WTC11 (cell line): ENCODE results near the gene ZNF217. TPM values are rescaled to one million over a fixed set of nuclear protein-coding genes. Genes with fewer than 3 reads are reported as not detected.
"Not testable (repeated sequence)": the region's sequence is repeated elsewhere in the genome, so short reads cannot be mapped to it uniquely, and the experiment has no call there.

Experiments used
- ATAC-seq: fragments of 200-7000 bp; cut with Tn5 transposase; 2 replicates; pipeline ENCODE4 v1.10.0; 2021; ENCODE audit warnings: mild to moderate bottlenecking, moderate library complexity
- CTCF ChIA-PET: fragments of 300-600 bp; sonication (Branson Sonifier 250); formaldehyde crosslinking; loops from one replicate; lab custom pipeline; 2021; ENCODE audit warnings: antibody characterized with exemption; lab: Charles Lee
- POLR2A ChIA-PET: fragments of 350-600 bp; sonication (Branson Sonifier 250); formaldehyde crosslinking; loops from one replicate; lab custom pipeline; 2021; ENCODE audit warnings: antibody characterized with exemption; lab: Charles Lee
- DNase-seq: peaks from one replicate; pipeline ENCODE4 v3.0.0; 2021; ENCODE audit warnings: low spot score
- H3K27ac Mint-ChIP-seq: 2 replicates; pipeline ENCODE4 v1.8.0; 2021; ENCODE audit warnings: mixed read lengths
- H3K27me3 Mint-ChIP-seq: 2 replicates; pipeline ENCODE4 v1.8.0; 2021; ENCODE audit warnings: low read depth, mild to moderate bottlenecking, moderate library complexity, mixed read lengths
- H3K36me3 Mint-ChIP-seq: 2 replicates; pipeline ENCODE4 v1.8.0; 2021; ENCODE audit warnings: mixed read lengths
- H3K4me1 Mint-ChIP-seq: 2 replicates; pipeline ENCODE4 v1.8.0; 2022; ENCODE audit warnings: mixed read lengths
- H3K4me3 Mint-ChIP-seq: 2 replicates; pipeline ENCODE4 v1.8.0; 2021; ENCODE audit warnings: mild to moderate bottlenecking, moderate library complexity, mixed read lengths
- H3K9me3 Mint-ChIP-seq: 2 replicates; pipeline ENCODE4 v1.8.0; 2021; ENCODE audit warnings: mixed read lengths
- CREB1 ChIP-seq: sonication (generic); formaldehyde crosslinking; IDR thresholded peaks from 2 replicates; pipeline ENCODE4 v1.8.0; 2023; ENCODE audit warnings: mild to moderate bottlenecking, missing genetic modification reagents
- CREM ChIP-seq: sonication (generic); formaldehyde crosslinking; IDR thresholded peaks from 2 replicates; pipeline ENCODE4 v1.8.1; 2022; ENCODE audit warnings: mild to moderate bottlenecking, missing genetic modification reagents, moderate library complexity
- ETV6 ChIP-seq: sonication (generic); formaldehyde crosslinking; IDR thresholded peaks from 2 replicates; pipeline ENCODE4 v1.8.1; 2022; ENCODE audit warnings: mild to moderate bottlenecking, missing genetic modification reagents
- FOXK1 ChIP-seq: sonication (generic); formaldehyde crosslinking; IDR thresholded peaks from 2 replicates; pipeline ENCODE4 v1.8.0; 2022; ENCODE audit warnings: mild to moderate bottlenecking, moderate library complexity, missing genetic modification reagents
- JUN ChIP-seq: sonication (generic); formaldehyde crosslinking; IDR thresholded peaks from 2 replicates; pipeline ENCODE4 v1.8.0; 2023; ENCODE audit warnings: mild to moderate bottlenecking, missing genetic modification reagents
- NR1H2 ChIP-seq: sonication (generic); formaldehyde crosslinking; IDR thresholded peaks from 2 replicates; pipeline ENCODE4 v1.9.0; 2021; ENCODE audit warnings: mild to moderate bottlenecking, moderate library complexity, missing genetic modification reagents
- NR3C1 ChIP-seq: sonication (generic); formaldehyde crosslinking; conservative IDR thresholded peaks from 2 replicates; pipeline ENCODE4 v1.8.1; 2023; ENCODE audit warnings: low read depth, mild to moderate bottlenecking, missing genetic modification reagents
- SOX15 ChIP-seq: fragments of 250-450 bp; sonication (Bioruptor Pico); IDR thresholded peaks from 2 replicates; pipeline ENCODE4 v1.9.0; 2021; ENCODE audit warnings: mild to moderate bottlenecking
- SP1 ChIP-seq: sonication (generic); formaldehyde crosslinking; conservative IDR thresholded peaks from 2 replicates; pipeline ENCODE4 v1.8.1; 2022; ENCODE audit warnings: missing genetic modification reagents
- TCF7 ChIP-seq: sonication (generic); formaldehyde crosslinking; IDR thresholded peaks from 2 replicates; pipeline ENCODE4 v1.8.0; 2022; ENCODE audit warnings: mild to moderate bottlenecking, low read depth, missing genetic modification reagents, moderate library complexity
- TEAD1 ChIP-seq: sonication (generic); formaldehyde crosslinking; IDR thresholded peaks from 2 replicates; pipeline ENCODE4 v1.8.0; 2022; ENCODE audit warnings: mild to moderate bottlenecking, missing genetic modification reagents
- total RNA-seq: library from RNA; stranded (reverse); gene quantifications from 3 replicates; pipeline ENCODE4 v1.2.3, GENCODE V29; 2021
- TF ChIP-seq, protein P1 (sequence below): sonication (generic); formaldehyde crosslinking; conservative IDR thresholded peaks from 2 replicates; pipeline ENCODE4 v1.8.1; 2023; ENCODE audit warnings: mild to moderate bottlenecking, low read depth, missing genetic modification reagents, moderate library complexity
- TF ChIP-seq, protein P2 (sequence below): sonication (generic); formaldehyde crosslinking; IDR thresholded peaks from 2 replicates; pipeline ENCODE4 v1.8.1; 2023; ENCODE audit warnings: mild to moderate bottlenecking, missing genetic modification reagents, moderate library complexity
- TF ChIP-seq, protein P3 (sequence below): sonication (generic); formaldehyde crosslinking; IDR thresholded peaks from 2 replicates; pipeline ENCODE4 v1.8.1; 2022; ENCODE audit warnings: missing genetic modification reagents, borderline replicate concordance
- TF ChIP-seq, protein P4 (sequence below): sonication (generic); formaldehyde crosslinking; conservative IDR thresholded peaks from 2 replicates; pipeline ENCODE4 v1.8.1; 2022; ENCODE audit warnings: mild to moderate bottlenecking, missing genetic modification reagents
- TF ChIP-seq, protein P5 (sequence below): sonication (generic); formaldehyde crosslinking; IDR thresholded peaks from 2 replicates; pipeline ENCODE4 v1.8.0; 2023; ENCODE audit warnings: mild to moderate bottlenecking, missing genetic modification reagents
- TF ChIP-seq, protein P6 (sequence below): fragments of 250-450 bp; sonication (Bioruptor Pico); IDR thresholded peaks from 2 replicates; pipeline ENCODE4 v1.9.0; 2021; ENCODE audit warnings: mild to moderate bottlenecking

ZNF217 gene
- total RNA-seq, 1 experiment from 2014 or later, result 75.6 TPM

DNA sequence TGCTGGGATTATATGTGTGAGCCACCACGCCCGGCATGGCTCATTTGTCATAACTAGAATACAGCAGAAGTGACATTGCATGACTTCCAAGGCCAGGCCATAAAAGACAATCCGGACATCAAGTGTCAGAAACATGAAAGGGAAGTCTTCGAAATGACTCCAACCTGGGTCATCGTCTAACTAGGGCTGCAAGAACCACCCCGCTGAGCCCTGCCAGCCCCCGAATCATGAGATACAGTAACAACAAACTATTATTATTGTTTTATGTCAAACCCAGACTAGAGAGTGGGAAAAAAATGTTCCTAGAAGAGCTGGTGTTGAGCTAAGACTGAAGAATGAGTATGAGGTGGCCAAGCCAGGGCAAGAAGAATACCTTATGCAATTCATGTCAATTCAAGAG lies 59.6 kb downstream of the ZNF217 start (continued):
- TF ChIP-seq NR1H2 (CRISPR knock-in tag) (no peak), TEAD1 (CRISPR knock-in tag) (no peak), SP1 (no peak), ETV6 (no peak)
- TF ChIP-seq, protein P1, sequence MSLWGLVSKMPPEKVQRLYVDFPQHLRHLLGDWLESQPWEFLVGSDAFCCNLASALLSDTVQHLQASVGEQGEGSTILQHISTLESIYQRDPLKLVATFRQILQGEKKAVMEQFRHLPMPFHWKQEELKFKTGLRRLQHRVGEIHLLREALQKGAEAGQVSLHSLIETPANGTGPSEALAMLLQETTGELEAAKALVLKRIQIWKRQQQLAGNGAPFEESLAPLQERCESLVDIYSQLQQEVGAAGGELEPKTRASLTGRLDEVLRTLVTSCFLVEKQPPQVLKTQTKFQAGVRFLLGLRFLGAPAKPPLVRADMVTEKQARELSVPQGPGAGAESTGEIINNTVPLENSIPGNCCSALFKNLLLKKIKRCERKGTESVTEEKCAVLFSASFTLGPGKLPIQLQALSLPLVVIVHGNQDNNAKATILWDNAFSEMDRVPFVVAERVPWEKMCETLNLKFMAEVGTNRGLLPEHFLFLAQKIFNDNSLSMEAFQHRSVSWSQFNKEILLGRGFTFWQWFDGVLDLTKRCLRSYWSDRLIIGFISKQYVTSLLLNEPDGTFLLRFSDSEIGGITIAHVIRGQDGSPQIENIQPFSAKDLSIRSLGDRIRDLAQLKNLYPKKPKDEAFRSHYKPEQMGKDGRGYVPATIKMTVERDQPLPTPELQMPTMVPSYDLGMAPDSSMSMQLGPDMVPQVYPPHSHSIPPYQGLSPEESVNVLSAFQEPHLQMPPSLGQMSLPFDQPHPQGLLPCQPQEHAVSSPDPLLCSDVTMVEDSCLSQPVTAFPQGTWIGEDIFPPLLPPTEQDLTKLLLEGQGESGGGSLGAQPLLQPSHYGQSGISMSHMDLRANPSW, result no peak
- TF ChIP-seq, all 79 proteins: peak for 0

DNA sequence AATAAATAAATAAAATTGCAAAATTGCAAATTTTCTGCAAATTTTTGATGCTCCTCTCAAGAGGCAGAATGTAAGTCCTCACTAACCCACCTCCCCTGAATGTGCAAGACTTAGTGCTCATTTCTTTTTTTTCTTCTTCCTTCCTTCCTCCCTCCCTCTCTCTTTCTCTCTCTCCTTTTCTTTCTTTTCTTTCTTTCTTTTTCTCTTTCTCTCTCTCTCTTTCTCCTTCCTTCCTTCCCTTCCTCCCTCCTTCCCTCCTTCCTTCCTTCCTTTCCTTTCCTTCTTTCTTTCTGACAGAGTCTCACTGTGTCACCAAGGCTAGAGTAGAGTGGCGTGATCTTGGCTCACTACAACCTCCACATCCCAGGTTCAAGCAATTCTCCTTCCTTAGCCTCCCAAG lies 60.1 kb downstream of the ZNF217 start:
- Mint-ChIP-seq H3K27me3 (no peaks in the 10 kb centered on the region; the same call in 1 of the 2 replicates), H3K27ac (no peak overlapping the region)
- POLR2A ChIA-PET, result no interaction called here
- no peak for TF ChIP-seq FOXK1 (CRISPR knock-in tag)
- TF ChIP-seq, protein P2, sequence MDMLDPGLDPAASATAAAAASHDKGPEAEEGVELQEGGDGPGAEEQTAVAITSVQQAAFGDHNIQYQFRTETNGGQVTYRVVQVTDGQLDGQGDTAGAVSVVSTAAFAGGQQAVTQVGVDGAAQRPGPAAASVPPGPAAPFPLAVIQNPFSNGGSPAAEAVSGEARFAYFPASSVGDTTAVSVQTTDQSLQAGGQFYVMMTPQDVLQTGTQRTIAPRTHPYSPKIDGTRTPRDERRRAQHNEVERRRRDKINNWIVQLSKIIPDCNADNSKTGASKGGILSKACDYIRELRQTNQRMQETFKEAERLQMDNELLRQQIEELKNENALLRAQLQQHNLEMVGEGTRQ, result no peak
- no peak for TF ChIP-seq SOX15 (CRISPR knock-in tag)
- TF ChIP-seq, protein P3, sequence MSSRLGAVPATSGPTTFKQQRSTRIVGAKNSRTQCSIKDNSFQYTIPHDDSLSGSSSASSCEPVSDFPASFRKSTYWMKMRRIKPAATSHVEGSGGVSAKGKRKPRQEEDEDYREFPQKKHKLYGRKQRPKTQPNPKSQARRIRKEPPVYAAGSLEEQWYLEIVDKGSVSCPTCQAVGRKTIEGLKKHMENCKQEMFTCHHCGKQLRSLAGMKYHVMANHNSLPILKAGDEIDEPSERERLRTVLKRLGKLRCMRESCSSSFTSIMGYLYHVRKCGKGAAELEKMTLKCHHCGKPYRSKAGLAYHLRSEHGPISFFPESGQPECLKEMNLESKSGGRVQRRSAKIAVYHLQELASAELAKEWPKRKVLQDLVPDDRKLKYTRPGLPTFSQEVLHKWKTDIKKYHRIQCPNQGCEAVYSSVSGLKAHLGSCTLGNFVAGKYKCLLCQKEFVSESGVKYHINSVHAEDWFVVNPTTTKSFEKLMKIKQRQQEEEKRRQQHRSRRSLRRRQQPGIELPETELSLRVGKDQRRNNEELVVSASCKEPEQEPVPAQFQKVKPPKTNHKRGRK (CRISPR knock-in tag), result no peak
- TF ChIP-seq CREM, result no peak
- TF ChIP-seq JUN (CRISPR knock-in tag), result no peak
- no peak for TF ChIP-seq CREB1 (CRISPR knock-in tag)
- TF ChIP-seq, protein P4, sequence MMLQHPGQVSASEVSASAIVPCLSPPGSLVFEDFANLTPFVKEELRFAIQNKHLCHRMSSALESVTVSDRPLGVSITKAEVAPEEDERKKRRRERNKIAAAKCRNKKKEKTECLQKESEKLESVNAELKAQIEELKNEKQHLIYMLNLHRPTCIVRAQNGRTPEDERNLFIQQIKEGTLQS (CRISPR knock-in tag), result no peak
- TF ChIP-seq TCF7 (CRISPR knock-in tag), result no peak
- TF ChIP-seq, protein P5, sequence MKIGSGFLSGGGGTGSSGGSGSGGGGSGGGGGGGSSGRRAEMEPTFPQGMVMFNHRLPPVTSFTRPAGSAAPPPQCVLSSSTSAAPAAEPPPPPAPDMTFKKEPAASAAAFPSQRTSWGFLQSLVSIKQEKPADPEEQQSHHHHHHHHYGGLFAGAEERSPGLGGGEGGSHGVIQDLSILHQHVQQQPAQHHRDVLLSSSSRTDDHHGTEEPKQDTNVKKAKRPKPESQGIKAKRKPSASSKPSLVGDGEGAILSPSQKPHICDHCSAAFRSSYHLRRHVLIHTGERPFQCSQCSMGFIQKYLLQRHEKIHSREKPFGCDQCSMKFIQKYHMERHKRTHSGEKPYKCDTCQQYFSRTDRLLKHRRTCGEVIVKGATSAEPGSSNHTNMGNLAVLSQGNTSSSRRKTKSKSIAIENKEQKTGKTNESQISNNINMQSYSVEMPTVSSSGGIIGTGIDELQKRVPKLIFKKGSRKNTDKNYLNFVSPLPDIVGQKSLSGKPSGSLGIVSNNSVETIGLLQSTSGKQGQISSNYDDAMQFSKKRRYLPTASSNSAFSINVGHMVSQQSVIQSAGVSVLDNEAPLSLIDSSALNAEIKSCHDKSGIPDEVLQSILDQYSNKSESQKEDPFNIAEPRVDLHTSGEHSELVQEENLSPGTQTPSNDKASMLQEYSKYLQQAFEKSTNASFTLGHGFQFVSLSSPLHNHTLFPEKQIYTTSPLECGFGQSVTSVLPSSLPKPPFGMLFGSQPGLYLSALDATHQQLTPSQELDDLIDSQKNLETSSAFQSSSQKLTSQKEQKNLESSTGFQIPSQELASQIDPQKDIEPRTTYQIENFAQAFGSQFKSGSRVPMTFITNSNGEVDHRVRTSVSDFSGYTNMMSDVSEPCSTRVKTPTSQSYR (CRISPR knock-in tag), result no peak
- TF ChIP-seq NR3C1 (CRISPR knock-in tag), result no peak
- TF ChIP-seq, protein P6, sequence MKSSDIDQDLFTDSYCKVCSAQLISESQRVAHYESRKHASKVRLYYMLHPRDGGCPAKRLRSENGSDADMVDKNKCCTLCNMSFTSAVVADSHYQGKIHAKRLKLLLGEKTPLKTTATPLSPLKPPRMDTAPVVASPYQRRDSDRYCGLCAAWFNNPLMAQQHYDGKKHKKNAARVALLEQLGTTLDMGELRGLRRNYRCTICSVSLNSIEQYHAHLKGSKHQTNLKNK (CRISPR knock-in tag), result no peak
- TF ChIP-seq, all 79 proteins: peak for 0
- CTCF ChIA-PET, result no interaction called here
- 0 out of 2 replicates have a peak, but pooled peaks cover 2% of the 10 kb centered on the region for H3K4me1 Mint-ChIP-seq
- H3K4me3 Mint-ChIP-seq, result no peak overlapping the region
- peaks cover 7% of the 10 kb centered on the region; the same call in 1 of the 2 replicates for H3K9me3 Mint-ChIP-seq
- no peaks in the 10 kb centered on the region for H3K36me3 Mint-ChIP-seq
- DNase-seq (no peak), ATAC-seq (no peak)

DNA sequence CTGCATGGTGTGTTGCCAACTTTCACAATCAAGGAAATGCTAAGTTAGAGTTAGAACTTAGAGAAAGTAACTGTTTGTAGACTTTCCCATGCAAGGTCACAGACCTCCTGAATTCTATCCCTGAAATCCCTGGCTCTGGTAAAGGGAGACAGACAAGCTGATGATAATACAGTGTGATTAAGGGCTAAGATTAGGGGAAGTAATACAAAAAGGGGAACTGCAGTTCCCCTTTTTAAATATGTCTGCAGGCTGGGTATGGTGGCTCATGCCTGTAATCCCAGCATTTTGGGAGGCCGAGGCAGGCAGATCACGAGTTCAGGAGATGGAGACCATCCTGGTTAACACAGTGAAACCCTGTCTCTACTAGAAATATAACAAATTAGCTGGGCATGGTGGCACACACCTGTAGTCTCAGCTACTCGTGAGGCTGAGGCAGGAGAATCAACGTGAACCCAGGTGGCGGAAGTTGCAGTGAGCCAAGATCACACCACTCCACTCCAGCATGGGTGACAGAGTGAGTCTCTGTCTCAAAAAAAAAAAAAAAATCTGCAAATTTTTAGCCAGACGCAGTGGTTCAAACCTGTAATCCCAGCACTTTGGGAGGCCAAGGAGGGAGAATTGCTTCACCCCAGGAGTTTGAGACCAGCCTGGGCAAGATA lies 60.9 kb downstream of the ZNF217 start:
- DNase-seq, ATAC-seq, H3K36me3 Mint-ChIP-seq, H3K4me1 Mint-ChIP-seq, H3K27ac Mint-ChIP-seq, H3K9me3 Mint-ChIP-seq, H3K27me3 Mint-ChIP-seq, H3K4me3 Mint-ChIP-seq, POLR2A ChIA-PET, CTCF ChIA-PET: not testable (repeated sequence)
